WTC11 (cell line): ENCODE results near the gene PURA.

Experiments
- CTCF ChIP-seq: fragments of 200-600 bp; IDR thresholded peaks from 2 replicates; pipeline ENCODE4 v1.8.0; 2022; ENCODE audit warnings: antibody characterized with exemption
- ESRRA ChIP-seq: sonication (generic); formaldehyde crosslinking; IDR thresholded peaks from 2 replicates; pipeline ENCODE4 v1.8.1; 2022; ENCODE audit warnings: mild to moderate bottlenecking, missing genetic modification reagents, borderline replicate concordance
- FOXP1 ChIP-seq: sonication (generic); formaldehyde crosslinking; IDR thresholded peaks from 2 replicates; pipeline ENCODE4 v1.8.0; 2022; ENCODE audit warnings: missing genetic modification reagents, mild to moderate bottlenecking, moderate library complexity, borderline replicate concordance
- GABPB1 ChIP-seq: sonication (generic); formaldehyde crosslinking; IDR thresholded peaks from 2 replicates; pipeline ENCODE4 v1.8.1; 2023; ENCODE audit warnings: mild to moderate bottlenecking, missing genetic modification reagents
- NFE2L1 ChIP-seq: sonication (generic); formaldehyde crosslinking; IDR thresholded peaks from 2 replicates; pipeline ENCODE4 v1.8.1; 2023; ENCODE audit warnings: missing genetic modification reagents
- NR2C2 ChIP-seq: sonication (generic); formaldehyde crosslinking; IDR thresholded peaks from 2 replicates; pipeline ENCODE4 v1.8.0; 2022; ENCODE audit warnings: mild to moderate bottlenecking, missing genetic modification reagents
- RELA ChIP-seq: sonication (generic); formaldehyde crosslinking; IDR thresholded peaks from 2 replicates; pipeline ENCODE4 v1.8.1; 2022; ENCODE audit warnings: missing genetic modification reagents, mild to moderate bottlenecking, borderline replicate concordance
- TEAD1 ChIP-seq: sonication (generic); formaldehyde crosslinking; IDR thresholded peaks from 2 replicates; pipeline ENCODE4 v1.8.0; 2022; ENCODE audit warnings: mild to moderate bottlenecking, missing genetic modification reagents
- ZNF317 ChIP-seq: sonication (generic); formaldehyde crosslinking; IDR thresholded peaks from 2 replicates; pipeline ENCODE4 v1.8.1; 2023; ENCODE audit warnings: low read depth, mild to moderate bottlenecking, moderate library complexity, missing genetic modification reagents, borderline replicate concordance
- TF ChIP-seq, protein P1 (sequence below): sonication (generic); formaldehyde crosslinking; conservative IDR thresholded peaks from 2 replicates; pipeline ENCODE4 v1.8.1; 2022; ENCODE audit warnings: mild to moderate bottlenecking, missing genetic modification reagents

- TF ChIP-seq NFE2L1 (CRISPR knock-in tag) (no peak), ZNF317 (no peak), GABPB1 (no peak), CTCF (no peak), NR2C2 (CRISPR knock-in tag) (no peak), TEAD1 (no peak), RELA (no peak), ESRRA (CRISPR knock-in tag) (no peak), FOXP1 (CRISPR knock-in tag) (no peak)
- TF ChIP-seq, protein P1, sequence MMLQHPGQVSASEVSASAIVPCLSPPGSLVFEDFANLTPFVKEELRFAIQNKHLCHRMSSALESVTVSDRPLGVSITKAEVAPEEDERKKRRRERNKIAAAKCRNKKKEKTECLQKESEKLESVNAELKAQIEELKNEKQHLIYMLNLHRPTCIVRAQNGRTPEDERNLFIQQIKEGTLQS (CRISPR knock-in tag): no peak
Observed at GRCh38 chr5:140133514-140134167, 19.7 kb downstream of the PURA start.
